SH-SY5Y (cell line): ENCODE measurements around the gene ADGRG1.

Source experiments
- GATA2 ChIP-seq: IDR thresholded peaks from 2 replicates; pipeline ENCODE4 v1.6.1; 2011; ENCODE audit warnings: mild to moderate bottlenecking, low read depth, low read length
- GATA3 ChIP-seq: IDR thresholded peaks from 2 replicates; pipeline ENCODE4 v1.6.1; 2011; ENCODE audit warnings: low read depth, mild to moderate bottlenecking, low read length, moderate library complexity

GRCh38 chr16:57640612-57641011, 12.2 kb downstream of the ADGRG1 start:
- TF ChIP-seq GATA3 (no peak), GATA2 (no peak)
